Body of pancreas (tissue), 4 donors: Measurements from ENCODE around the gene TMF1. TPM values are rescaled to one million over a fixed set of nuclear protein-coding genes. Genes with fewer than 3 reads are reported as not detected.

Experiments
- ATAC-seq: fragments of 150-250 bp; one replicate; pipeline ENCODE4 v1.9.1; 2016
- DNase-seq, 4 donors: peaks; one replicate each; pipeline ENCODE4 v3.0.0-alpha.2; 2019
- H3K27ac ChIP-seq, 4 donors: fragments of 200-600 bp; sonication (generic); 1 replicate in 3 of 4; 2 replicates in 1 of 4; pipeline versions ENCODE4 v1.5.1 to v1.6.1; 2016 to 2019; ENCODE audit warnings: mild to moderate bottlenecking in 1 of 4, mixed read lengths in 1 of 4, moderate library complexity in 1 of 4
- H3K27me3 ChIP-seq, 2 donors: fragments of 200-600 bp; sonication (generic); one replicate each; pipeline ENCODE4 v1.6.0; 2016; ENCODE audit warnings: mild to moderate bottlenecking in 1 of 2
- H3K36me3 ChIP-seq, 2 donors: fragments of 200-600 bp; sonication (generic); replicated peaks in 1 of 2; 2 replicates each; pipeline ENCODE4 v1.5.1; 2016; ENCODE audit warnings: low read depth in 2 of 2; ENCODE audit not compliant: insufficient read depth in 1 of 2
- H3K4me1 ChIP-seq: fragments of 200-600 bp; sonication (generic); one replicate; pipeline ENCODE4 v1.6.0; 2016
- H3K4me3 ChIP-seq, 2 donors: fragments of 200-600 bp; sonication (generic); 1 replicate in 1 of 2; 2 replicates in 1 of 2; pipeline ENCODE4 v1.5.1; 2016 to 2019
- H3K9me3 ChIP-seq, 3 donors: fragments of 200-600 bp; sonication (generic); 1 replicate in 2 of 3; 2 replicates in 1 of 3; pipeline ENCODE4 v1.5.1; 2016
- CTCF ChIP-seq, 7 experiments: fragments of 450-650 bp in 4 of 7; fragments of 200-600 bp in 3 of 7; sonication (generic) in 3 of 7; IDR thresholded peaks; one replicate each; pipeline ENCODE4 v1.5.1; 2016 to 2019; ENCODE audit warnings: antibody characterized with exemption in 7 of 7
- POLR2A ChIP-seq, 3 donors: fragments of 450-650 bp; IDR thresholded peaks; one replicate each; pipeline ENCODE4 v1.6.1; 2016; ENCODE audit warnings: antibody characterized with exemption in 3 of 3, mild to moderate bottlenecking in 2 of 3
- WGBS, 2 donors: methylation state at CpG; one replicate each; pipeline ENCODE4 v1.1.5; 2017; 5-methylcytosine and 5-hydroxymethylcytosine counted together
- intact Hi-C: fragments of 100-400 bp; cut with DNase I; formaldehyde crosslinking; loops from one replicate; pipeline ENCODE4 v1.15.1; 2023
- total RNA-seq, 2 donors: library from RNA; depleted of rRNA; stranded (reverse); fragments of >200 nt; gene quantifications; one replicate each; pipeline ENCODE4 v1.1.0, GENCODE V29; 2016

Gene TMF1
- total RNA-seq, 2 donors from 2014 or later, result 16.8 to 17.1 TPM

GRCh38 chr3:69066121-69066520 lies 14.0 kb upstream of the TMF1 start:
- no peak overlapping the region for H3K27ac ChIP-seq

DNA sequence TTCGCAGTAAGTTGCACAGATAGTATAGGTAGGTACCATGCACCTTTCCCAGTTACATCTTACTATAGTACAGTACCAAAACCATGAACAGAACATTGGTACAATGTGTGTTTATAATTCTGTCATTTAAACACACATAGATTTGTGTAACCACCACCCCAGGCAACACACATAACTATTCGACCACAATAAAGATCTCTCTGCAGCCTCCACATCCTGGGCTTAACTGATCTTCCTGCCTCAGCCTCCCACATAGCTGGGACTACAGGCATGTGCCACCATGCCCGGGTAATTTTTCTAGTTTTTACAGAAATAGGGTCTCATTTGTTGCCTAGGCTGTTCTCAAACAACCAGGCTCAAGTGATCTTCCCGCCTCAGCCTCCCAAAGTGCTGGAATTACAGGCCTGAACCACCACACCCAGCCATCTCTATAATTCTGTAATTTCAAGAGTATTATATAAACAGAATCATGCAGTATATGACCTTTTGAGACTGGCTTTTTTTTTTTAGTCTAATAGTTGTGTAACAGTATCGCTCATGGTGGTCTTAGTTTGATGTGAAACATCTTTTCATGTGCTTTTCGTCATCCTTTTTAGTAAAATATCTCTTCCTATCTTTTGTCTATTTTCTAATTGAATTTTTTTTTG lies 13.3 kb upstream of the TMF1 start:
- ATAC-seq (no peak), DNase-seq (no peak)
- Histone ChIP-seq H3K4me1 (peaks cover 10% of the 10 kb centered on the region), H3K36me3 (peaks cover under 1 to 9% of the 10 kb centered on the region in 2 donors), H3K9me3 (no peaks in the 10 kb centered on the region), H3K4me3 (no peak overlapping the region), H3K27ac (no peak overlapping the region), H3K27me3 (no peaks in the 10 kb centered on the region)
- intact Hi-C loops, result no loop called here
- WGBS, 2 donors, result 91 to 92% methylated on average over 6 of the region's 6 CpGs
- TF ChIP-seq CTCF (IDR thresholded peaks at IDR 0.05), result no peak
- no peak for TF ChIP-seq POLR2A (IDR thresholded peaks at IDR 0.05)

More at GRCh38 chr3:69066121-69066520, 14.0 kb upstream of the TMF1 start:
- ATAC-seq (no peak), DNase-seq (no peak)
- WGBS, 2 donors, result 71 to 75% methylated on average over 4 of the region's 4 CpGs
- no peaks in the 10 kb centered on the region for H3K9me3 ChIP-seq
- TF ChIP-seq CTCF (IDR thresholded peaks at IDR 0.05) (no peak), POLR2A (IDR thresholded peaks at IDR 0.05) (no peak)
- H3K36me3 ChIP-seq, result peaks cover 3 to 7% of the 10 kb centered on the region in 2 donors
- intact Hi-C loops, result no loop called here
- no peaks in the 10 kb centered on the region for H3K27me3 ChIP-seq
- H3K4me3 ChIP-seq, result no peak overlapping the region
- H3K4me1 ChIP-seq, result peaks cover 10% of the 10 kb centered on the region

GRCh38 chr3:69063636-69064035 lies 11.5 kb upstream of the TMF1 start:
- DNase-seq, result no peak
- peak; percentile 48 for ATAC-seq
- no peak for TF ChIP-seq POLR2A (IDR thresholded peaks at IDR 0.05)
- no peak for TF ChIP-seq CTCF (IDR thresholded peaks at IDR 0.05)
- peaks cover 10% of the 10 kb centered on the region for H3K4me1 ChIP-seq
- peaks cover 0 to 14% of the 10 kb centered on the region in 2 donors for H3K36me3 ChIP-seq
- intact Hi-C loops, result no loop called here
- no peak overlapping the region for H3K4me3 ChIP-seq
- no peak overlapping the region for H3K27ac ChIP-seq
- H3K27me3 ChIP-seq, result no peaks in the 10 kb centered on the region
- no peaks in the 10 kb centered on the region for H3K9me3 ChIP-seq
- 70 to 80% methylated on average over 2 of the region's 2 CpGs for WGBS, 2 donors

- intact Hi-C loops, result no loop called here
- peaks cover 0 to 21% of the 10 kb centered on the region in 2 donors for H3K36me3 ChIP-seq
- no peak overlapping the region for H3K27ac ChIP-seq
- peaks cover 10% of the 10 kb centered on the region for H3K4me1 ChIP-seq
- no peak for TF ChIP-seq POLR2A (IDR thresholded peaks at IDR 0.05)
- no peak for TF ChIP-seq CTCF (IDR thresholded peaks at IDR 0.05)
- DNase-seq (no peak), ATAC-seq (no peak)
- no peak overlapping the region for H3K4me3 ChIP-seq
- H3K9me3 ChIP-seq, result no peaks in the 10 kb centered on the region
- H3K27me3 ChIP-seq, result no peaks in the 10 kb centered on the region
Observed at GRCh38 chr3:69059688-69060087, 7.6 kb upstream of the TMF1 start.

DNA sequence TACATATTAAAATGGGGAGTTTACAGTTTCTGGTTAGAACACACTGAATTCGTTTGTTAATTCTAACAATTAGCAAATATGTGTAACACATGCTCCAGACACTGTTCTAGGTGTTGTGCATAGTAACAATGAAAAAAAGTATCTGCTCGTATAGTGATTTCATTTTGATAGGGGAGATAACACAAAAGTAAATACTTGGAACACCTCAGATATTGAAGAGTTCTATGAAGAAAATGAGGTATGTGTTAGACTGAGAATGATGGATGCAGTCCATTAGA lies 6.8 kb upstream of the TMF1 start:
- DNase-seq (no peak), ATAC-seq (no peak)
- Histone ChIP-seq H3K4me3 (no peak overlapping the region), H3K36me3 (peaks cover 0 to 21% of the 10 kb centered on the region in 2 donors), H3K9me3 (no peaks in the 10 kb centered on the region), H3K27ac (no peak overlapping the region), H3K4me1 (peaks cover 4% of the 10 kb centered on the region), H3K27me3 (no peaks in the 10 kb centered on the region)
- WGBS, 2 donors, result 75 to 91% methylated on average over 2 of the region's 2 CpGs
- TF ChIP-seq CTCF (IDR thresholded peaks at IDR 0.05) (no peak), POLR2A (IDR thresholded peaks at IDR 0.05) (no peak)
- intact Hi-C loops, result no loop called here
